CD4-positive, alpha-beta memory T cell (primary cell): ENCODE results near the gene TIMM44. TPM values are rescaled to one million over a fixed set of nuclear protein-coding genes. Genes with fewer than 3 reads are reported as not detected.

Source experiments
- CTCF ChIA-PET: fragments of 350-600 bp; sonication (Branson Sonifier 250); formaldehyde crosslinking; loops from one replicate; lab custom pipeline; 2021; ENCODE audit warnings: inconsistent platforms; ENCODE audit not compliant: partially characterized antibody; lab: Charles Lee
- POLR2A ChIA-PET: fragments of 350-600 bp; sonication (Branson Sonifier 250); formaldehyde crosslinking; loops from one replicate; lab custom pipeline; 2021; ENCODE audit not compliant: partially characterized antibody; lab: Charles Lee
- DNase-seq, 5 donors: peaks; one replicate each; pipeline versions ENCODE4 v3.0.0 to v3.0.0-alpha.2; 2020 to 2022; ENCODE audit warnings: mixed read lengths in 1 of 5
- H3K27ac ChIP-seq: one replicate; pipeline ENCODE4 v1.7.0; 2013; ENCODE audit warnings: low read depth, low read length
- H3K27me3 ChIP-seq: 2 replicates; pipeline ENCODE4 v1.7.0; 2013; ENCODE audit warnings: mild to moderate bottlenecking, low read length, moderate library complexity; ENCODE audit not compliant: insufficient read depth
- H3K36me3 ChIP-seq: 2 replicates; pipeline ENCODE4 v1.7.0; 2013; ENCODE audit warnings: mild to moderate bottlenecking, low read length, moderate library complexity; ENCODE audit not compliant: insufficient read depth
- H3K4me1 ChIP-seq: 2 replicates; pipeline ENCODE4 v1.7.0; 2013; ENCODE audit warnings: mild to moderate bottlenecking, low read length, moderate library complexity; ENCODE audit not compliant: insufficient read depth
- H3K4me3 ChIP-seq, 2 donors: one replicate each; pipeline ENCODE4 v1.7.0; 2013; ENCODE audit warnings: low read length in 2 of 2, mild to moderate bottlenecking in 1 of 2
- H3K9me3 ChIP-seq, 2 donors: one replicate each; pipeline ENCODE4 v1.7.0; 2013; ENCODE audit warnings: low read length in 2 of 2, control low read depth in 1 of 2; ENCODE audit not compliant: control insufficient read depth in 1 of 2
- H3K27ac Mint-ChIP-seq, 7 donors: one replicate each; pipeline ENCODE4 v1.8.0; 2020 to 2021; ENCODE audit warnings: mixed read lengths in 7 of 7, mild to moderate bottlenecking in 6 of 7, inconsistent platforms in 3 of 7, moderate library complexity in 3 of 7
- H3K27me3 Mint-ChIP-seq, 2 donors: one replicate each; pipeline ENCODE4 v1.8.0; 2020 to 2021; ENCODE audit warnings: mixed read lengths in 2 of 2
- H3K36me3 Mint-ChIP-seq, 2 donors: one replicate each; pipeline ENCODE4 v1.8.0; 2020 to 2021; ENCODE audit warnings: mixed read lengths in 2 of 2, inconsistent platforms in 1 of 2, mild to moderate bottlenecking in 1 of 2
- H3K4me1 Mint-ChIP-seq, 4 donors: one replicate each; pipeline ENCODE4 v1.8.0; 2020 to 2021; ENCODE audit warnings: mixed read lengths in 4 of 4, mild to moderate bottlenecking in 1 of 4
- H3K4me3 Mint-ChIP-seq, 8 donors: one replicate each; pipeline ENCODE4 v1.8.0; 2020 to 2021; ENCODE audit warnings: mixed read lengths in 8 of 8, mild to moderate bottlenecking in 7 of 8, moderate library complexity in 6 of 8, inconsistent platforms in 3 of 8
- H3K9me3 Mint-ChIP-seq, 8 donors: one replicate each; pipeline ENCODE4 v1.8.0; 2020 to 2021; ENCODE audit warnings: mixed read lengths in 8 of 8, mild to moderate bottlenecking in 5 of 8, inconsistent platforms in 3 of 8, moderate library complexity in 1 of 8
- intact Hi-C: fragments of 100-400 bp; cut with micrococcal nuclease; formaldehyde crosslinking; loops from one replicate; pipeline ENCODE4 v1.15.1; 2023
- polyA plus RNA-seq, 2 donors: library from polyadenylated mRNA; unstranded; fragments of 300-500 nt; fragmentation: Illumina TruSeq; gene quantifications; one replicate each; pipeline ENCODE4 v1.2.3, GENCODE V29; 2021
- total RNA-seq, 2 experiments: library from RNA; stranded (reverse); gene quantifications; one replicate each; pipeline ENCODE4 v1.2.3, GENCODE V29; 2021

Gene TIMM44
- total and polyA plus RNA-seq, 4 experiments from 2014 or later = 11.6 to 71.9 (median 43.5) TPM

- Mint-ChIP-seq H3K9me3 (no peaks in the 10 kb centered on the region), H3K36me3 (peaks cover 14 to 55% of the 10 kb centered on the region in 2 donors), H3K27me3 (no peaks in the 10 kb centered on the region), H3K27ac (no peak overlapping the region), H3K4me3 (no peak overlapping the region), H3K4me1 (peaks cover 0 to 4% (median 0%) of the 10 kb centered on the region in 4 donors)
- Histone ChIP-seq H3K27me3 (no peaks in the 10 kb centered on the region), H3K27ac (no peak overlapping the region), H3K4me1 (no peaks in the 10 kb centered on the region), H3K36me3 (peaks cover 63% of the 10 kb centered on the region), H3K4me3 (no peak overlapping the region), H3K9me3 (no peaks in the 10 kb centered on the region)
- intact Hi-C loops = no loop called here
- ChIA-PET CTCF (no interaction called here), POLR2A (no interaction called here)
- DNase-seq = no peak
Observed at GRCh38 chr19:7980635-7981121, 37.2 kb upstream of the TIMM44 start.

GRCh38 chr19:7980168-7980567 is 36.7 kb upstream of the TIMM44 start:
- intact Hi-C loops = no loop called here
- Histone ChIP-seq H3K9me3 (no peaks in the 10 kb centered on the region), H3K27ac (no peak overlapping the region), H3K4me1 (no peaks in the 10 kb centered on the region), H3K27me3 (no peaks in the 10 kb centered on the region), H3K36me3 (peaks cover 68% of the 10 kb centered on the region), H3K4me3 (no peak overlapping the region)
- CTCF ChIA-PET = no interaction called here
- H3K27ac Mint-ChIP-seq = no peak overlapping the region
- POLR2A ChIA-PET = no interaction called here
- H3K9me3 Mint-ChIP-seq = no peaks in the 10 kb centered on the region
- peaks cover 0 to 4% (median 0%) of the 10 kb centered on the region in 4 donors for H3K4me1 Mint-ChIP-seq
- H3K36me3 Mint-ChIP-seq = peaks cover 14 to 58% of the 10 kb centered on the region in 2 donors
- no peak overlapping the region for H3K4me3 Mint-ChIP-seq
- no peaks in the 10 kb centered on the region for H3K27me3 Mint-ChIP-seq
- no peak for DNase-seq

GRCh38 chr19:7979559-7979958 is 36.1 kb upstream of the TIMM44 start:
- H3K27me3 ChIP-seq = no peaks in the 10 kb centered on the region
- Mint-ChIP-seq H3K9me3 (no peaks in the 10 kb centered on the region), H3K4me1 (peaks cover 0 to 4% (median 0%) of the 10 kb centered on the region in 4 donors), H3K27ac (no peak overlapping the region), H3K4me3 (no peak overlapping the region), H3K27me3 (no peaks in the 10 kb centered on the region), H3K36me3 (peaks cover 14 to 59% of the 10 kb centered on the region in 2 donors)
- no peak overlapping the region for H3K4me3 ChIP-seq
- POLR2A ChIA-PET = no interaction called here
- CTCF ChIA-PET = no interaction called here
- intact Hi-C loops = no loop called here
- H3K9me3 ChIP-seq = no peaks in the 10 kb centered on the region
- no peak overlapping the region for H3K27ac ChIP-seq
- H3K4me1 ChIP-seq = no peaks in the 10 kb centered on the region
- H3K36me3 ChIP-seq = peaks cover 68% of the 10 kb centered on the region
- no peak for DNase-seq

GRCh38 chr19:7979011-7979410 is 35.5 kb upstream of the TIMM44 start:
- Mint-ChIP-seq H3K4me3 (no peak overlapping the region), H3K9me3 (no peaks in the 10 kb centered on the region), H3K27me3 (no peaks in the 10 kb centered on the region), H3K4me1 (peaks cover 0 to 2% (median 0%) of the 10 kb centered on the region in 4 donors), H3K27ac (no peak overlapping the region), H3K36me3 (peaks cover 12 to 59% of the 10 kb centered on the region in 2 donors)
- Histone ChIP-seq H3K27me3 (no peaks in the 10 kb centered on the region), H3K4me3 (no peak overlapping the region), H3K27ac (no peak overlapping the region), H3K4me1 (no peaks in the 10 kb centered on the region), H3K9me3 (no peaks in the 10 kb centered on the region), H3K36me3 (peaks cover 68% of the 10 kb centered on the region)
- intact Hi-C loops = no loop called here
- ChIA-PET POLR2A (no interaction called here), CTCF (no interaction called here)
- DNase-seq = no peak

GRCh38 chr19:7978179-7978825 is 34.8 kb upstream of the TIMM44 start:
- intact Hi-C loops = no loop called here
- no peaks in the 10 kb centered on the region for H3K4me1 Mint-ChIP-seq
- no peaks in the 10 kb centered on the region for H3K4me1 ChIP-seq
- CTCF ChIA-PET = no interaction called here
- H3K4me3 Mint-ChIP-seq = no peak overlapping the region
- H3K9me3 ChIP-seq = no peaks in the 10 kb centered on the region
- H3K27me3 Mint-ChIP-seq = no peaks in the 10 kb centered on the region
- H3K27ac ChIP-seq = no peak overlapping the region
- H3K36me3 Mint-ChIP-seq = peaks cover 7 to 59% of the 10 kb centered on the region in 2 donors
- H3K36me3 ChIP-seq = peaks cover 68% of the 10 kb centered on the region
- H3K4me3 ChIP-seq = no peak overlapping the region
- H3K27ac Mint-ChIP-seq = no peak overlapping the region
- POLR2A ChIA-PET = no interaction called here
- H3K27me3 ChIP-seq = no peaks in the 10 kb centered on the region
- no peak for DNase-seq
- no peaks in the 10 kb centered on the region for H3K9me3 Mint-ChIP-seq

- no peaks in the 10 kb centered on the region for H3K27me3 Mint-ChIP-seq
- no peaks in the 10 kb centered on the region for H3K4me1 ChIP-seq
- no peak for DNase-seq
- ChIA-PET CTCF (no interaction called here), POLR2A (no interaction called here)
- H3K9me3 Mint-ChIP-seq = no peaks in the 10 kb centered on the region
- H3K4me3 Mint-ChIP-seq = no peak overlapping the region
- no peak overlapping the region for H3K4me3 ChIP-seq
- H3K36me3 ChIP-seq = peaks cover 61% of the 10 kb centered on the region
- H3K27ac ChIP-seq = no peak overlapping the region
- H3K4me1 Mint-ChIP-seq = no peaks in the 10 kb centered on the region
- intact Hi-C loops = no loop called here
- H3K27me3 ChIP-seq = no peaks in the 10 kb centered on the region
- no peak overlapping the region for H3K27ac Mint-ChIP-seq
- no peaks in the 10 kb centered on the region for H3K9me3 ChIP-seq
- H3K36me3 Mint-ChIP-seq = peaks cover 7 to 55% of the 10 kb centered on the region in 2 donors
Observed at GRCh38 chr19:7977723-7978040, 34.2 kb upstream of the TIMM44 start.

- H3K36me3 ChIP-seq = peaks cover 59% of the 10 kb centered on the region
- peaks cover 2 to 50% of the 10 kb centered on the region in 2 donors for H3K36me3 Mint-ChIP-seq
- intact Hi-C loops = no loop called here
Observed at GRCh38 chr19:7977021-7977722, 33.7 kb upstream of the TIMM44 start.

More at GRCh38 chr19:7977021-7977722, 33.7 kb upstream of the TIMM44 start:
- no peaks in the 10 kb centered on the region for H3K9me3 Mint-ChIP-seq
- no peaks in the 10 kb centered on the region for H3K9me3 ChIP-seq
- no peak overlapping the region for H3K27ac ChIP-seq
- DNase-seq = no peak
- no peak overlapping the region for H3K27ac Mint-ChIP-seq
- H3K4me1 ChIP-seq = no peaks in the 10 kb centered on the region
- H3K4me3 ChIP-seq = no peak overlapping the region
- H3K27me3 Mint-ChIP-seq = no peaks in the 10 kb centered on the region
- no peak overlapping the region for H3K4me3 Mint-ChIP-seq
- POLR2A ChIA-PET = no interaction called here
- CTCF ChIA-PET = no interaction called here
- H3K4me1 Mint-ChIP-seq = no peaks in the 10 kb centered on the region
- H3K27me3 ChIP-seq = no peaks in the 10 kb centered on the region
